Stimulated activated memory B cell treated with anti-CD40 and anti-IgM and Interleukin-4, amounts not matched to agents 10 μg/mL and 1 μg/mL and 100 μg/mL, for 72 hours (primary cell): ENCODE data around the gene LHFPL2.
"Not testable (repeated sequence)": the region's sequence is repeated elsewhere in the genome, so short reads cannot be mapped to it uniquely, and the experiment has no call there.

ENCODE experiments used
- ATAC-seq: fragments of 150-1000 bp; cut with Tn5 transposase; 2 replicates; pipeline ENCODE4 v1.10.0; 2021
- H3K27ac Mint-ChIP-seq: one replicate; pipeline ENCODE4 v1.8.0; 2022; ENCODE audit warnings: mild to moderate bottlenecking, mixed read lengths
- H3K27me3 Mint-ChIP-seq: one replicate; pipeline ENCODE4 v1.8.0; 2022; ENCODE audit warnings: mixed read lengths
- H3K36me3 Mint-ChIP-seq: one replicate; pipeline ENCODE4 v1.8.0; 2022; ENCODE audit warnings: mixed read lengths
- H3K4me1 Mint-ChIP-seq: one replicate; pipeline ENCODE4 v1.8.0; 2022; ENCODE audit warnings: mixed read lengths
- H3K4me3 Mint-ChIP-seq: one replicate; pipeline ENCODE4 v1.8.0; 2022; ENCODE audit warnings: mild to moderate bottlenecking, moderate library complexity, mixed read lengths
- H3K9me3 Mint-ChIP-seq: one replicate; pipeline ENCODE4 v1.8.0; 2022; ENCODE audit warnings: mixed read lengths

Gene LHFPL2

GRCh38 chr5:78672154-78672553 is 23.6 kb upstream of the LHFPL2 start:
- no peak overlapping the region for H3K27ac Mint-ChIP-seq
- peaks cover 5% of the 10 kb centered on the region for H3K9me3 Mint-ChIP-seq
- no peaks in the 10 kb centered on the region for H3K27me3 Mint-ChIP-seq
- H3K36me3 Mint-ChIP-seq, result no peaks in the 10 kb centered on the region
- ATAC-seq, result no peak
- H3K4me1 Mint-ChIP-seq, result no peaks in the 10 kb centered on the region
- no peak overlapping the region for H3K4me3 Mint-ChIP-seq

- no peaks in the 10 kb centered on the region for H3K4me1 Mint-ChIP-seq
- no peak overlapping the region for H3K27ac Mint-ChIP-seq
- H3K27me3 Mint-ChIP-seq, result no peaks in the 10 kb centered on the region
- H3K9me3 Mint-ChIP-seq, result peaks cover 5% of the 10 kb centered on the region
- no peak overlapping the region for H3K4me3 Mint-ChIP-seq
- no peaks in the 10 kb centered on the region for H3K36me3 Mint-ChIP-seq
- no peak for ATAC-seq
These were observed 23.0 kb upstream of the LHFPL2 start for GRCh38 chr5:78671609-78672008.

- Mint-ChIP-seq H3K4me1 (no peaks in the 10 kb centered on the region), H3K27ac (no peak overlapping the region), H3K27me3 (no peaks in the 10 kb centered on the region), H3K4me3 (no peak overlapping the region), H3K36me3 (no peaks in the 10 kb centered on the region), H3K9me3 (peaks cover 5% of the 10 kb centered on the region)
- no peak for ATAC-seq
These were observed 22.2 kb upstream of the LHFPL2 start for GRCh38 chr5:78670701-78671269.

- Mint-ChIP-seq H3K27ac (peak overlapping the region; percentile 45), H3K4me3 (no peak overlapping the region), H3K27me3 (no peaks in the 10 kb centered on the region), H3K36me3 (no peaks in the 10 kb centered on the region), H3K9me3 (peaks cover 5% of the 10 kb centered on the region), H3K4me1 (no peaks in the 10 kb centered on the region)
- no peak for ATAC-seq
These were observed 20.8 kb upstream of the LHFPL2 start for GRCh38 chr5:78669331-78669730.

- H3K27ac Mint-ChIP-seq, result no peak overlapping the region
- H3K4me1 Mint-ChIP-seq, result no peaks in the 10 kb centered on the region
- ATAC-seq, result no peak
- no peaks in the 10 kb centered on the region for H3K36me3 Mint-ChIP-seq
- H3K27me3 Mint-ChIP-seq, result no peaks in the 10 kb centered on the region
- no peak overlapping the region for H3K4me3 Mint-ChIP-seq
- peaks cover 5% of the 10 kb centered on the region for H3K9me3 Mint-ChIP-seq
These were observed 19.0 kb upstream of the LHFPL2 start for GRCh38 chr5:78667461-78668103.

DNA sequence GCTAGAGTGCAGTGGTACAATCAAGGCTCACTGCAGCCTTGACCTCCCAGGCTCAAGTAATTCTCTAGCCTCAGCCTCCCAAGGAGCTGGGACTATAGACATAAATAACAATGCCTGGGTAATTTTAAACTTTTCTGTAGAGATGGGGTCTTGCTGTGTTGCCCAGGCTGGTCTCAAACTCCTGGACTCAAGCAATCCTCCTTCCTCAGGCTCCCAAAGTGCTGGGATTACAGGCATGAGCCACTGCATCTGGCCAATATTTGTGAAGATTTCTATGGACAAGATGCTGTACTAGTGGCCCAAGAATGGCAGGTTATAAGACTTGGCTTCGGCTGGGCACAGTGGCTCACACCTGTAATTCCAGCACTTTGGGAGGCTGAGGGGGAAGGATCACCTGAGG is 18.4 kb upstream of the LHFPL2 start:
- H3K27ac Mint-ChIP-seq, H3K27me3 Mint-ChIP-seq, H3K4me3 Mint-ChIP-seq, H3K36me3 Mint-ChIP-seq, ATAC-seq, H3K9me3 Mint-ChIP-seq, H3K4me1 Mint-ChIP-seq: not testable (repeated sequence)

DNA sequence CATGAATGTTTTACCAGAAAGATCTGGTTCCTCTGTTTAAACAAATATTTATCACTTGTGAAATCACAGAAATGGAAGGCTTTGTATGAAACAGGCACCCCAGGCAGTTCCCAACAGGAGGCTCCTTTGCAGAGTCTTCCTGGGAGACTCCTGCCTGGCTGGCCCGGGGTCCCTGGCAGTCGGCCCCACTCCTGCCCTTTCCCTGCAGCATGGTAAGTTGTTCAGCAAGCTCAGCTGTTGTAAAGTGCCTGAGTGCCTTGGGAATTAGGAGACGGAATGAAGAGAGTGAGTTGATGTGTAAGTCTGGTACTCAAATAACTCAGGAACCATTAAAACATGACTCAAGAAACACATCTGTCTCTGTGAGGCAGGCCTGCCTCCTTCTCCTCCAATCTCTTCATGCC is 17.5 kb upstream of the LHFPL2 start:
- Mint-ChIP-seq H3K4me3 (no peak overlapping the region), H3K27me3 (no peaks in the 10 kb centered on the region), H3K9me3 (peaks cover 5% of the 10 kb centered on the region), H3K27ac (no peak overlapping the region), H3K4me1 (no peaks in the 10 kb centered on the region), H3K36me3 (no peaks in the 10 kb centered on the region)
- no peak for ATAC-seq

- no peaks in the 10 kb centered on the region for H3K27me3 Mint-ChIP-seq
- no peaks in the 10 kb centered on the region for H3K4me1 Mint-ChIP-seq
- H3K4me3 Mint-ChIP-seq, result no peak overlapping the region
- H3K27ac Mint-ChIP-seq, result no peak overlapping the region
- no peaks in the 10 kb centered on the region for H3K36me3 Mint-ChIP-seq
- peaks cover 5% of the 10 kb centered on the region for H3K9me3 Mint-ChIP-seq
- ATAC-seq, result no peak
These were observed 17.0 kb upstream of the LHFPL2 start for GRCh38 chr5:78665534-78665933.

GRCh38 chr5:78662323-78662722 is 13.8 kb upstream of the LHFPL2 start:
- H3K9me3 Mint-ChIP-seq, result no peaks in the 10 kb centered on the region
- no peak overlapping the region for H3K27ac Mint-ChIP-seq
- H3K36me3 Mint-ChIP-seq, result no peaks in the 10 kb centered on the region
- H3K27me3 Mint-ChIP-seq, result no peaks in the 10 kb centered on the region
- H3K4me3 Mint-ChIP-seq, result no peak overlapping the region
- no peaks in the 10 kb centered on the region for H3K4me1 Mint-ChIP-seq
- no peak for ATAC-seq

DNA sequence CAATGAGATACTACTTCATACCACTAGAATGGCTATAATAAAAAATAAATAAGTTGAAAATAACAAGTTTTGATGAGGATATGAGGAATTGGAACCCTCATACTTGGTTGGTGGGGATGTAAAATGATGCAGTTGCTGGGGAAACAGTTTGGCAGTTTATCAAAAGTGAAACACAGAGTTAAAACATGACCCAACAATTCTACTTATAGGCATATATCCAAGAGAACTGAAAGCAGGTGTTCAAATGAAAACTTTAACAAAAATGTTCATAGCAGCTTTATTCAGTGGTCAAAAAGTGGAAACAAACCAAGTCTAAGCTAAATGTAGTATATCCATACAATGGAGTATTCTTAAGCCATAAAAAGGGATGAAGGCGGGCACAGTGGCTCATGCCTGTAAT is 13.1 kb upstream of the LHFPL2 start:
- H3K4me3 Mint-ChIP-seq, result no peak overlapping the region
- H3K27ac Mint-ChIP-seq, result no peak overlapping the region
- peaks cover 4% of the 10 kb centered on the region for H3K9me3 Mint-ChIP-seq
- no peaks in the 10 kb centered on the region for H3K27me3 Mint-ChIP-seq
- ATAC-seq, result peak; percentile 12
- no peaks in the 10 kb centered on the region for H3K36me3 Mint-ChIP-seq
- H3K4me1 Mint-ChIP-seq, result no peaks in the 10 kb centered on the region

DNA sequence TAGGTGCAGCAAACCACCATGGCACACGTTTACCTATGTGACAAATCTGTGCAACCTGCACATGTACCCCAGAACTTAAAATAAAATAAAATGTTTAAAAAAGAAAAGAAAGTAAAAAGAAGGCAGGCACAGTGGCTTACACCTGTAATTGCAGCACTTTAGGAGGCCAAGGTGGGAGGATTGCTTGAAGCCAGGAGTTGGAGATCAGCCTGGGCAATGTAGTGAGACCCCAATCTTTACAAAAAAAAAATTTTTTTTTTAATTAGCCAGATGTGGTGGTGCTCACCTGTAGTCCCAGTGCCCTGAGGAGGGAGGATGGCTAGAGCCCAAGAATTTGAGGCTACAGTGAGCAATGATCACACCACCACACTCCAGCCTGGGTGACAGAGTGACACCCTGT is 12.5 kb upstream of the LHFPL2 start:
- no peak overlapping the region for H3K27ac Mint-ChIP-seq
- no peaks in the 10 kb centered on the region for H3K36me3 Mint-ChIP-seq
- H3K4me3 Mint-ChIP-seq, result no peak overlapping the region
- no peak for ATAC-seq
- H3K9me3 Mint-ChIP-seq, result peaks cover 4% of the 10 kb centered on the region
- no peaks in the 10 kb centered on the region for H3K4me1 Mint-ChIP-seq
- H3K27me3 Mint-ChIP-seq, result no peaks in the 10 kb centered on the region

- H3K27ac Mint-ChIP-seq, result no peak overlapping the region
These were observed 11.8 kb upstream of the LHFPL2 start for GRCh38 chr5:78660401-78660800.

DNA sequence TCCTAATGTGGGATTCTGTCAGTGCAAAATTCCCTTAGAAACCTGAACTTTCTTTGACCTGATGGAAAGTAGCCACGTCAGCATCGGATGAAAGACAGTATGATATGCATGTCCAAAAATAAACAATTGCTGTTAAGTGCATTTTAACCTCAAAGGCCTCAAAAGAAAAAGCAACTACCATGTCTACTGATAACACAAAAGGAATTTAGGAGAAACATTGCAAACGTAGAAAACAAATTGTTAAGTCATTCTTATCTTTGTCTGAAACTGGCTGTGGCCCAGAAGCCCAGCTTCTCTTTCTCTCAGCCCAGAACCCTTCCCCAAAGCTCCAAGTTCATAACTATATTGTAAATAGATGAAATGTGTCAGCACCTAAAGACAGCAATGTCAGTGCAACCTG is 11.1 kb upstream of the LHFPL2 start:
- H3K4me1 Mint-ChIP-seq, result no peaks in the 10 kb centered on the region

More at GRCh38 chr5:78660401-78660800, 11.8 kb upstream of the LHFPL2 start:
- Mint-ChIP-seq H3K27me3 (no peaks in the 10 kb centered on the region), H3K9me3 (peaks cover 4% of the 10 kb centered on the region), H3K36me3 (no peaks in the 10 kb centered on the region), H3K4me3 (no peak overlapping the region), H3K4me1 (no peaks in the 10 kb centered on the region)
- no peak for ATAC-seq

GRCh38 chr5:78659114-78659513 is 10.5 kb upstream of the LHFPL2 start:
- Mint-ChIP-seq H3K27me3 (no peaks in the 10 kb centered on the region), H3K4me1 (no peaks in the 10 kb centered on the region), H3K36me3 (no peaks in the 10 kb centered on the region), H3K27ac (no peak overlapping the region), H3K9me3 (peaks cover 4% of the 10 kb centered on the region), H3K4me3 (no peak overlapping the region)
- no peak for ATAC-seq

More for the DNA sequence above, 11.1 kb upstream of the LHFPL2 start:
- Mint-ChIP-seq H3K9me3 (peaks cover 4% of the 10 kb centered on the region), H3K36me3 (no peaks in the 10 kb centered on the region), H3K27me3 (no peaks in the 10 kb centered on the region), H3K27ac (no peak overlapping the region), H3K4me3 (no peak overlapping the region)
- no peak for ATAC-seq

DNA sequence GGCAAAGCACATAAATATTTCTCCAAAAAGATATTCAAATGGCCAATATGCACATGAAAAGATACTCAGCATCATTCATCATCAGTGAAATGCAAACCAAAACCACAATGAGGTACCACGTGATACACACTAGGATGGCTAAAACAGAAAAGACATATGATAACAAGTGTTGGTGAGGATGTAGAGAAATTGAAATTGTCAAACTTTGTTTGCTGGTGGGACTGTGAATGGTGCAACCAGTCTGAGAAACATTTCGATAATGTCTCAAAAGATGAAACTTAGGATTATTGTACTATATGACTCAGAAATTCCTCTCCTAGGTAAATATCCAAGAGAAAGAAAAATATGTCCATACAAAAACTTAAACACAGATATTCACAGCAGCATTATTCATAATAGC is 8.6 kb upstream of the LHFPL2 start:
- no peak for ATAC-seq
- Mint-ChIP-seq H3K27ac (no peak overlapping the region), H3K4me1 (no peaks in the 10 kb centered on the region), H3K4me3 (no peak overlapping the region), H3K27me3 (no peaks in the 10 kb centered on the region), H3K9me3 (peaks cover 4% of the 10 kb centered on the region), H3K36me3 (no peaks in the 10 kb centered on the region)

GRCh38 chr5:78655746-78656290 is 7.2 kb upstream of the LHFPL2 start:
- Mint-ChIP-seq H3K36me3 (no peaks in the 10 kb centered on the region), H3K4me3 (no peak overlapping the region), H3K27me3 (no peaks in the 10 kb centered on the region), H3K9me3 (peaks cover 4% of the 10 kb centered on the region), H3K27ac (no peak overlapping the region), H3K4me1 (no peaks in the 10 kb centered on the region)
- no peak for ATAC-seq
